ENCODE data around the gene GLG1.

Gene GLG1

GRCh38 chr16:74450967-74451760 is 155.8 kb downstream of the GLG1 start:
- H3K4me1 ChIP-seq (ENCODE audit: control insufficient read depth, low read length), result peaks cover 17% of the 10 kb centered on the region
- no peak for TF ChIP-seq EZH2phosphoT487 (IDR thresholded peaks at IDR 0.05; ENCODE audit: borderline replicate concordance, low read length)
- no peak for TF ChIP-seq CTCF (IDR thresholded peaks at IDR 0.05; ENCODE audit: low read depth, low read length, poor library complexity, severe bottlenecking)
- H3F3A ChIP-seq (ENCODE audit: control insufficient read depth, insufficient read depth), result no peaks in the 10 kb centered on the region
- peaks cover 24% of the 10 kb centered on the region for H3K36me3 ChIP-seq (ENCODE audit: control insufficient read depth, low read length)
- no peaks in the 10 kb centered on the region for H3K27me3 ChIP-seq (ENCODE audit: control insufficient read depth, low read length)
- no peak overlapping the region for H3K4me2 ChIP-seq (ENCODE audit: low read length)
- H3K27ac ChIP-seq (ENCODE audit: low read depth, low read length), result no peak overlapping the region
- H3K4me3 ChIP-seq (ENCODE audit: low read length), result no peak overlapping the region
- no peaks in the 10 kb centered on the region for H3K9me3 ChIP-seq (ENCODE audit: control insufficient read depth, insufficient read depth, low read length)
- H3K9me2 ChIP-seq (replicated peaks; ENCODE audit: control insufficient read depth, low read length), result no peaks in the 10 kb centered on the region
- no peaks in the 10 kb centered on the region for H3K79me2 ChIP-seq (ENCODE audit: control insufficient read depth, low read length)
- no peaks in the 10 kb centered on the region for H4K20me1 ChIP-seq (ENCODE audit: control insufficient read depth, insufficient read depth, low read depth, low read length)

- no peaks in the 10 kb centered on the region for H3F3A ChIP-seq (ENCODE audit: control insufficient read depth, insufficient read depth)
- H4K20me1 ChIP-seq (ENCODE audit: control insufficient read depth, insufficient read depth, low read depth, low read length), result no peaks in the 10 kb centered on the region
- no peak for TF ChIP-seq CTCF (IDR thresholded peaks at IDR 0.05; ENCODE audit: low read depth, low read length, poor library complexity, severe bottlenecking)
- no peak for TF ChIP-seq EZH2phosphoT487 (IDR thresholded peaks at IDR 0.05; ENCODE audit: borderline replicate concordance, low read length)
- peaks cover 17% of the 10 kb centered on the region for H3K4me1 ChIP-seq (ENCODE audit: control insufficient read depth, low read length)
- no peaks in the 10 kb centered on the region for H3K27me3 ChIP-seq (ENCODE audit: control insufficient read depth, low read length)
- H3K27ac ChIP-seq (ENCODE audit: low read depth, low read length), result no peak overlapping the region
- no peaks in the 10 kb centered on the region for H3K9me3 ChIP-seq (ENCODE audit: control insufficient read depth, insufficient read depth, low read length)
- H3K4me3 ChIP-seq (ENCODE audit: low read length), result no peak overlapping the region
- peaks cover 15% of the 10 kb centered on the region for H3K36me3 ChIP-seq (ENCODE audit: control insufficient read depth, low read length)
- H3K79me2 ChIP-seq (ENCODE audit: control insufficient read depth, low read length), result no peaks in the 10 kb centered on the region
- H3K9me2 ChIP-seq (replicated peaks; ENCODE audit: control insufficient read depth, low read length), result no peaks in the 10 kb centered on the region
- H3K4me2 ChIP-seq (ENCODE audit: low read length), result no peak overlapping the region
Observed at GRCh38 chr16:74450236-74450635, 156.7 kb downstream of the GLG1 start.

- TF ChIP-seq CTCF (IDR thresholded peaks at IDR 0.05; ENCODE audit: low read depth, low read length, poor library complexity, severe bottlenecking) (no peak), EZH2phosphoT487 (IDR thresholded peaks at IDR 0.05; ENCODE audit: borderline replicate concordance, low read length) (no peak)
- H3K27ac ChIP-seq (ENCODE audit: low read depth, low read length), result no peak overlapping the region
- H3K4me2 ChIP-seq (ENCODE audit: low read length), result no peak overlapping the region
Observed at GRCh38 chr16:74449470-74449869, 157.4 kb downstream of the GLG1 start.

More at GRCh38 chr16:74449470-74449869, 157.4 kb downstream of the GLG1 start:
- Histone ChIP-seq H3K27me3 (ENCODE audit: control insufficient read depth, low read length) (no peaks in the 10 kb centered on the region), H3F3A (ENCODE audit: control insufficient read depth, insufficient read depth) (no peaks in the 10 kb centered on the region), H3K9me2 (replicated peaks; ENCODE audit: control insufficient read depth, low read length) (no peaks in the 10 kb centered on the region), H3K36me3 (ENCODE audit: control insufficient read depth, low read length) (peaks cover 12% of the 10 kb centered on the region), H3K79me2 (ENCODE audit: control insufficient read depth, low read length) (no peaks in the 10 kb centered on the region), H3K9me3 (ENCODE audit: control insufficient read depth, insufficient read depth, low read length) (no peaks in the 10 kb centered on the region), H3K4me3 (ENCODE audit: low read length) (no peak overlapping the region), H3K4me1 (ENCODE audit: control insufficient read depth, low read length) (peaks cover 17% of the 10 kb centered on the region), H4K20me1 (ENCODE audit: control insufficient read depth, insufficient read depth, low read depth, low read length) (no peaks in the 10 kb centered on the region)

Measured in DOHH2 (cell line).